Vagina (tissue), 2 donors: ENCODE measurements around the gene LIAS.

Source experiments
- POLR2A ChIP-seq, 2 donors: fragments of 450-650 bp; IDR thresholded peaks; one replicate each; pipeline ENCODE4 v1.6.1; 2017; ENCODE audit warnings: antibody characterized with exemption in 2 of 2, mild to moderate bottlenecking in 2 of 2, moderate library complexity in 2 of 2
- TF ChIP-seq, protein P1 (sequence below), 3 experiments: fragments of 450-650 bp in 2 of 3; fragments of 200-600 bp in 1 of 3; sonication (generic) in 1 of 3; IDR thresholded peaks; one replicate each; pipeline ENCODE4 v1.5.1; 2017 to 2019; ENCODE audit warnings: antibody characterized with exemption in 3 of 3, mild to moderate bottlenecking in 2 of 3, moderate library complexity in 2 of 3

DNA sequence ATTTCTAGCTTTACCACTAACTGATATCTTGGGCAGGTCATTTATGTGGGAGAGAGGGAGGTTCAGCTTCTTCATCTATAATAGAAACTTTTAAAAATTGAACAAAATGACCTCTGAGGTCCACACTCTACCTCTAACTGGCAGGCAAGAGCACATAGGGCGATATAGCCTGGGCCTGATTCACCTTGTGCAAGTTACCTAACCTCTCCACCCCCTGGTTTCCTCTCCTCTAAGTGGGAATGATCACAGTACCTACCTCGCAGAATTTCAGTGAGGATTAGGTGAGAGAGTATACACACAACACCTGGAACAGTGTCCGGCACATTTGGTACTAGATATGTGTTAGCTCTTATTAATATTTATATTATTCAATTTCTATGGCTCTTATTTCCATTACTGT, 36.6 kb upstream of the LIAS start:
- TF ChIP-seq, protein P1, sequence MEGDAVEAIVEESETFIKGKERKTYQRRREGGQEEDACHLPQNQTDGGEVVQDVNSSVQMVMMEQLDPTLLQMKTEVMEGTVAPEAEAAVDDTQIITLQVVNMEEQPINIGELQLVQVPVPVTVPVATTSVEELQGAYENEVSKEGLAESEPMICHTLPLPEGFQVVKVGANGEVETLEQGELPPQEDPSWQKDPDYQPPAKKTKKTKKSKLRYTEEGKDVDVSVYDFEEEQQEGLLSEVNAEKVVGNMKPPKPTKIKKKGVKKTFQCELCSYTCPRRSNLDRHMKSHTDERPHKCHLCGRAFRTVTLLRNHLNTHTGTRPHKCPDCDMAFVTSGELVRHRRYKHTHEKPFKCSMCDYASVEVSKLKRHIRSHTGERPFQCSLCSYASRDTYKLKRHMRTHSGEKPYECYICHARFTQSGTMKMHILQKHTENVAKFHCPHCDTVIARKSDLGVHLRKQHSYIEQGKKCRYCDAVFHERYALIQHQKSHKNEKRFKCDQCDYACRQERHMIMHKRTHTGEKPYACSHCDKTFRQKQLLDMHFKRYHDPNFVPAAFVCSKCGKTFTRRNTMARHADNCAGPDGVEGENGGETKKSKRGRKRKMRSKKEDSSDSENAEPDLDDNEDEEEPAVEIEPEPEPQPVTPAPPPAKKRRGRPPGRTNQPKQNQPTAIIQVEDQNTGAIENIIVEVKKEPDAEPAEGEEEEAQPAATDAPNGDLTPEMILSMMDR (IDR thresholded peaks at IDR 0.05): no peak
- no peak for TF ChIP-seq POLR2A (IDR thresholded peaks at IDR 0.05)
